Tibial nerve (tissue), 4 donors: ENCODE results near the gene GUCY2C. TPM values are rescaled to one million over a fixed set of nuclear protein-coding genes. Genes with fewer than 3 reads are reported as not detected.

Source experiments
- total RNA-seq, 4 donors: library from RNA; depleted of rRNA; stranded (reverse); fragments of >200 nt; gene quantifications; one replicate each; pipeline ENCODE4 v1.1.0, GENCODE V29; 2016

Gene GUCY2C
- total RNA-seq, 4 donors from 2014 or later, result not detected

Other genes with a start within 250 kb of the GUCY2C start
- 10 to 100 TPM in 2 of 4 donors, 1 to 10 TPM in 2; 4.8 to 12.0 (median 8.6) TPM for gene PLBD1, start 128.7 kb downstream of the GUCY2C start, total RNA-seq
- 10 to 100 TPM; 11.7 to 22.6 (median 19.2) TPM for gene WBP11, start 106.9 kb upstream of the GUCY2C start, total RNA-seq
- 1 to 10 TPM in 1 of 4 donors, under 1 TPM in 3; 0.20 to 2.1 (median 0.89) TPM for gene C12orf60, start 107.1 kb upstream of the GUCY2C start, total RNA-seq
- 10 to 100 TPM in 1 of 4 donors, 1 to 10 TPM in 3; 1.2 to 10.5 (median 6.2) TPM for gene SMCO3, start 117.6 kb upstream of the GUCY2C start, total RNA-seq
- gene ART4, start 146.9 kb upstream of the GUCY2C start, total RNA-seq, result 1 to 10 TPM in 2 of 4 donors, under 1 TPM in 2; under 0.01 to 5.9 (median 1.4) TPM
- 100 to 1,000 TPM; 187 to 759 (median 492) TPM for gene MGP, start 189.3 kb upstream of the GUCY2C start, total RNA-seq
- not detected for gene ERP27, start 241.9 kb upstream of the GUCY2C start, total RNA-seq